ENCODE measurements around the gene SYPL1.

- peak; percentile 98 for TF ChIP-seq CTCF (IDR thresholded peaks at IDR 0.05; ENCODE audit: low read depth, low read length)
- TF ChIP-seq POLR2A (IDR thresholded peaks at IDR 0.05; ENCODE audit: extremely low read depth, insufficient read length), result no peak
These were observed 70.9 kb downstream of the SYPL1 start for GRCh38 chr7:106041140-106041717.
